ENCODE data around the gene MAP1A. TPM values are rescaled to one million over a fixed set of nuclear protein-coding genes. Genes with fewer than 3 reads are reported as not detected.

MAP1A gene
- total RNA-seq, 6 experiments from 2014 or later: 0.09 to 0.56 (median 0.24) TPM

- H3K4me3 ChIP-seq: no peak overlapping the region
- H3K27me3 ChIP-seq: no peaks in the 10 kb centered on the region
- H3K4me1 ChIP-seq: peaks cover 0 to 5% (median 2%) of the 10 kb centered on the region in 4 donors
- no peaks in the 10 kb centered on the region for H3K36me3 ChIP-seq
- H3K9me3 ChIP-seq: no peaks in the 10 kb centered on the region
- 20% methylated on average over 1 of the region's 1 CpG for WGBS (ENCODE audit: insufficient coverage, low coverage, low lambda C conversion rate, missing lambda C conversion rate)
- no peak overlapping the region for H3K27ac ChIP-seq
- no peak for TF ChIP-seq POLR2A (IDR thresholded peaks at IDR 0.05)
- TF ChIP-seq, protein P1, sequence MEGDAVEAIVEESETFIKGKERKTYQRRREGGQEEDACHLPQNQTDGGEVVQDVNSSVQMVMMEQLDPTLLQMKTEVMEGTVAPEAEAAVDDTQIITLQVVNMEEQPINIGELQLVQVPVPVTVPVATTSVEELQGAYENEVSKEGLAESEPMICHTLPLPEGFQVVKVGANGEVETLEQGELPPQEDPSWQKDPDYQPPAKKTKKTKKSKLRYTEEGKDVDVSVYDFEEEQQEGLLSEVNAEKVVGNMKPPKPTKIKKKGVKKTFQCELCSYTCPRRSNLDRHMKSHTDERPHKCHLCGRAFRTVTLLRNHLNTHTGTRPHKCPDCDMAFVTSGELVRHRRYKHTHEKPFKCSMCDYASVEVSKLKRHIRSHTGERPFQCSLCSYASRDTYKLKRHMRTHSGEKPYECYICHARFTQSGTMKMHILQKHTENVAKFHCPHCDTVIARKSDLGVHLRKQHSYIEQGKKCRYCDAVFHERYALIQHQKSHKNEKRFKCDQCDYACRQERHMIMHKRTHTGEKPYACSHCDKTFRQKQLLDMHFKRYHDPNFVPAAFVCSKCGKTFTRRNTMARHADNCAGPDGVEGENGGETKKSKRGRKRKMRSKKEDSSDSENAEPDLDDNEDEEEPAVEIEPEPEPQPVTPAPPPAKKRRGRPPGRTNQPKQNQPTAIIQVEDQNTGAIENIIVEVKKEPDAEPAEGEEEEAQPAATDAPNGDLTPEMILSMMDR (IDR thresholded peaks at IDR 0.05): no peak
- intact Hi-C loops (cut with DNase I): no loop called here
- ATAC-seq (no peak), DNase-seq (no peak)
Observed at GRCh38 chr15:43489191-43489590, 28.2 kb upstream of the MAP1A start.

DNA sequence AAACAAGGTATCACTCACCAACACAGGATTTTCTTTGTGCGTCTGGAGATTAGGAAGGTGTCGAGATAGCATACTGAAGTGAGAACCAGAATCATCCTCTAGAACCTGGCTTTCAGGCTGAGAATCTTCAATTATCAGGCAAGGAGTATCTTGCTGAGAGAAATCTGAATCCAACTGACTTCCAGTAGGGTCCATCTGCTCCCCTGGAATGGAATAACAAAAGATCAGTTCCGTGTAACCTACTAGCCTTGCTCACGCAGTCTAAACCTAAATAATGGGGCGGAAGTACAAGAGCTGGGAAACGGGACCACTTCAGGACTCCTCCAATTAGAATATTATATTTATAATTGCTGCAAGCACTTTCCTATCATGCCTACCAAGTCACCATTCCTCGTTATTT is 25.1 kb upstream of the MAP1A start:
- 15% methylated on average over 7 of the region's 7 CpGs for WGBS (ENCODE audit: insufficient coverage, low coverage, low lambda C conversion rate, missing lambda C conversion rate)
- Histone ChIP-seq H3K36me3 (no peaks in the 10 kb centered on the region), H3K4me3 (peak overlapping the region; percentile 63 to 89 (median 66)), H3K27me3 (no peaks in the 10 kb centered on the region), H3K4me1 (peaks cover 0 to 5% (median 2%) of the 10 kb centered on the region in 4 donors), H3K27ac (peak overlapping the region in 2 of 3 donors; percentile 17 to 60), H3K9me3 (no peaks in the 10 kb centered on the region)
- TF ChIP-seq, protein P1 (IDR thresholded peaks at IDR 0.05): no peak
- no peak for TF ChIP-seq POLR2A (IDR thresholded peaks at IDR 0.05)
- no peak for ATAC-seq
- DNase-seq: no peak
- intact Hi-C loops (cut with DNase I): no loop called here

GRCh38 chr15:43492673-43493601 is 24.5 kb upstream of the MAP1A start, which contains the start of gene TP53BP1:
TSS of gene TP53BP1 (minus strand) at chr15:43493156. CDS start at chr15:43493043, 113 bp downstream.
- under 1% methylated on average over 45 of the region's 54 CpGs for WGBS (ENCODE audit: insufficient coverage, low coverage, low lambda C conversion rate, missing lambda C conversion rate)
- H3K9me3 ChIP-seq: no peaks in the 10 kb centered on the region
- no peak for TF ChIP-seq POLR2A (IDR thresholded peaks at IDR 0.05)
- TF ChIP-seq, protein P1 (IDR thresholded peaks at IDR 0.05): no peak
- H3K27me3 ChIP-seq: no peaks in the 10 kb centered on the region
- peak within 1 kb of the TSS; percentile 17 to 77 (median 60) for H3K27ac ChIP-seq
- peak within 1 kb of the TSS; percentile 63 to 89 (median 66) for H3K4me3 ChIP-seq
- H3K36me3 ChIP-seq: no peaks in the 10 kb centered on the region
- H3K4me1 ChIP-seq: peaks cover 0 to 5% (median 2%) of the 10 kb centered on the region in 4 donors
- peak; percentile 99 to 100 (median 100) for ATAC-seq
- intact Hi-C loops (cut with DNase I): no loop called here
- peak; percentile 95 to 97 (median 96) for DNase-seq

DNA sequence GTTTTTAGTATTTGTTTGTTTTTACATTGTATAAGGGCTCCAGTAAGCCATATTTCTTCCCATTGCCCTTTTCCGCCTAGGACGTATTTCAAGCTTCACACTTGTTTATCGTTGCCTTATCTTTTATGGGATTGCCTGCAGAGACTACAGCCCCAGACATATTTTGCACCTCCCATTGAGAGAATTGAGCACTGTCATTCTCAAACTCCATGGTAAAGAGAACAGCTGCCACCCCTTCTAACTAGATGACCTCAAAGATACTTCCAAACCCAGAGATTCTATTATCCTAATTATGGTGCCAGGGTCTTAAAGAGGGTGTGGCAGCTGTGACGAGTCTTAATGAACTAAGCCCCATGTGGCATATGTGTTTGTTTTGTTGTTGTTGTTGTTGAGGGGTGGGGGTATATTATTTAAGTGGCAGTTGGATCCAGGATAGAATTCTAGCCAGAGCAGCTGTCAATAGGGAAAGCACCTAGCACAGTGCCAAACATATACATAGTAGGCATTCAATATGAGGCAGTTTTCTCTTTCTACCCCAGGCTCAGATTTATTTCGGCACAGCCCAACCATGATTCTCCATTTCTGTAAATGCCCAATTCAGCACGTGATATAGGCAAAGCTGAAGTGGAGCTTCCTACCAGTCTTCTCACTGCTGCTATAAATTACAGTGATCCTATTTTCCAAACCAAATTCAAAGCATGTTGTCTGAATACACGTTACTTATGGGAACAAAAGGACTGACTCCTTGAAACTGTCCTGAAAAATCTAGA is 23.5 kb upstream of the MAP1A start:
- no peaks in the 10 kb centered on the region for H3K27me3 ChIP-seq
- peak overlapping the region in 2 of 3 donors; percentile 63 to 89 for H3K4me3 ChIP-seq
- WGBS (ENCODE audit: insufficient coverage, low coverage, low lambda C conversion rate, missing lambda C conversion rate): 81% methylated on average over 6 of the region's 7 CpGs
- no peaks in the 10 kb centered on the region for H3K9me3 ChIP-seq
- no peak for TF ChIP-seq POLR2A (IDR thresholded peaks at IDR 0.05)
- TF ChIP-seq, protein P1 (IDR thresholded peaks at IDR 0.05): no peak
- no peak overlapping the region for H3K27ac ChIP-seq
- intact Hi-C loops (cut with DNase I): no loop called here
- peaks cover 0 to 5% (median 2%) of the 10 kb centered on the region in 4 donors for H3K4me1 ChIP-seq
- ATAC-seq (no peak), DNase-seq (no peak)
- H3K36me3 ChIP-seq: no peaks in the 10 kb centered on the region
